ENCODE measurements around the gene ABLIM2. TPM values are rescaled to one million over a fixed set of nuclear protein-coding genes. Genes with fewer than 3 reads are reported as not detected.

Gene ABLIM2
- total and polyA plus RNA-seq, 10 of the 15 experiments (the other 5 are each of a cell fraction or from before 2014, with no cell fraction given): 0.03 to 0.15 (median 0.05) TPM; not detected in 7

DNA sequence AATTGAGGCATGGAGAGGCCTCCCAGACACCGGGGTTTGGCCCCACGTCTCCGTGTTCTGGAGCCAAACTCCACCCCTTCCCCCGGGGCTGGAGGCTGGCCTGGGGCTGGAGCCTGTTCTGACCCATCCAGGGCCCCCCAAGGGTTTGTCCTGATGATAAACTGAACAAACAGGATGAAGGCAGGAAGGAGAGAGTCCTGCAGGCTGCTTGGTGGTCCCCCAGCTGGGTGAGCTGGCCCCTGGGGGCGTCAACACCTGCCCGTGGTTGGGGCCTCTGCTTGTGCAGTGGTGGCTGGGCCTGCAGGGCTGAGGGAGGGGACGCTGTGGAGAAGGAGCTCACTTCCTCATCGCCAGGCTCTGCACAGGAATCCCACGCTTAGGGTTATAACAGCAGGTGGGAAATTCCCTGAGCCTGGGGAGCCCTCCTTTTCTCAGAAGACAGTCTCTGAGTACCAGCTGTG, 42.7 kb upstream of the ABLIM2 start (continued):
- TF ChIP-seq EGR1 (IDR thresholded peaks at IDR 0.05; ENCODE audit: borderline replicate concordance in 1 of 2, low read depth in 2 of 2, low read length in 2 of 2) (0 out of 3 replicates have a peak, but pooled peaks of 1 of the 2 experiments have one; percentile 23), IKZF1 (conservative IDR thresholded peaks at IDR 0.05) (peak; percentile 57), LARP7 (IDR thresholded peaks at IDR 0.05) (peak; percentile 71), POU2F2 (IDR thresholded peaks at IDR 0.05; ENCODE audit: borderline replicate concordance, low read depth, low read length) (no peak), ESRRA (IDR thresholded peaks at IDR 0.05; ENCODE audit: low read length) (no peak), DPF2 (IDR thresholded peaks at IDR 0.05) (peak; percentile 56), MEF2B (IDR thresholded peaks at IDR 0.05; ENCODE audit: partially characterized antibody, poor library complexity, severe bottlenecking) (peak; percentile 52), BMI1 (IDR thresholded peaks at IDR 0.05; ENCODE audit: borderline replicate concordance) (no peak), RELA (IDR thresholded peaks at IDR 0.05; ENCODE audit: borderline replicate concordance, partially characterized antibody) (peak; percentile 69), MYC (IDR thresholded peaks at IDR 0.05; ENCODE audit: insufficient read depth, insufficient read length, insufficient replicate concordance, low read length, severe bottlenecking) (no peak), TARDBP (IDR thresholded peaks at IDR 0.05; ENCODE audit: borderline replicate concordance) (no peak), FOXK2 (IDR thresholded peaks at IDR 0.05) (no peak), POLR2A (IDR thresholded peaks at IDR 0.05; ENCODE audit: low read depth, low read length) (no peak), CBFB (IDR thresholded peaks at IDR 0.05; ENCODE audit: low read depth) (no peak), MYB (IDR thresholded peaks at IDR 0.05; ENCODE audit: borderline replicate concordance, low read depth, low read length) (no peak)
- TF ChIP-seq, protein P1, sequence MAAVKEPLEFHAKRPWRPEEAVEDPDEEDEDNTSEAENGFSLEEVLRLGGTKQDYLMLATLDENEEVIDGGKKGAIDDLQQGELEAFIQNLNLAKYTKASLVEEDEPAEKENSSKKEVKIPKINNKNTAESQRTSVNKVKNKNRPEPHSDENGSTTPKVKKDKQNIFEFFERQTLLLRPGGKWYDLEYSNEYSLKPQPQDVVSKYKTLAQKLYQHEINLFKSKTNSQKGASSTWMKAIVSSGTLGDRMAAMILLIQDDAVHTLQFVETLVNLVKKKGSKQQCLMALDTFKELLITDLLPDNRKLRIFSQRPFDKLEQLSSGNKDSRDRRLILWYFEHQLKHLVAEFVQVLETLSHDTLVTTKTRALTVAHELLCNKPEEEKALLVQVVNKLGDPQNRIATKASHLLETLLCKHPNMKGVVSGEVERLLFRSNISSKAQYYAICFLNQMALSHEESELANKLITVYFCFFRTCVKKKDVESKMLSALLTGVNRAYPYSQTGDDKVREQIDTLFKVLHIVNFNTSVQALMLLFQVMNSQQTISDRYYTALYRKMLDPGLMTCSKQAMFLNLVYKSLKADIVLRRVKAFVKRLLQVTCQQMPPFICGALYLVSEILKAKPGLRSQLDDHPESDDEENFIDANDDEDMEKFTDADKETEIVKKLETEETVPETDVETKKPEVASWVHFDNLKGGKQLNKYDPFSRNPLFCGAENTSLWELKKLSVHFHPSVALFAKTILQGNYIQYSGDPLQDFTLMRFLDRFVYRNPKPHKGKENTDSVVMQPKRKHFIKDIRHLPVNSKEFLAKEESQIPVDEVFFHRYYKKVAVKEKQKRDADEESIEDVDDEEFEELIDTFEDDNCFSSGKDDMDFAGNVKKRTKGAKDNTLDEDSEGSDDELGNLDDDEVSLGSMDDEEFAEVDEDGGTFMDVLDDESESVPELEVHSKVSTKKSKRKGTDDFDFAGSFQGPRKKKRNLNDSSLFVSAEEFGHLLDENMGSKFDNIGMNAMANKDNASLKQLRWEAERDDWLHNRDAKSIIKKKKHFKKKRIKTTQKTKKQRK (IDR thresholded peaks at IDR 0.05; ENCODE audit: low read depth, low read length): no peak
- TF ChIP-seq, protein P2, sequence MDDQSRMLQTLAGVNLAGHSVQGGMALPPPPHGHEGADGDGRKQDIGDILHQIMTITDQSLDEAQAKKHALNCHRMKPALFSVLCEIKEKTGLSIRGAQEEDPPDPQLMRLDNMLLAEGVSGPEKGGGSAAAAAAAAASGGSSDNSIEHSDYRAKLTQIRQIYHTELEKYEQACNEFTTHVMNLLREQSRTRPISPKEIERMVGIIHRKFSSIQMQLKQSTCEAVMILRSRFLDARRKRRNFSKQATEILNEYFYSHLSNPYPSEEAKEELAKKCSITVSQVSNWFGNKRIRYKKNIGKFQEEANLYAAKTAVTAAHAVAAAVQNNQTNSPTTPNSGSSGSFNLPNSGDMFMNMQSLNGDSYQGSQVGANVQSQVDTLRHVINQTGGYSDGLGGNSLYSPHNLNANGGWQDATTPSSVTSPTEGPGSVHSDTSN (IDR thresholded peaks at IDR 0.05; ENCODE audit: insufficient replicate concordance, low read depth, low read length): no peak
- TF ChIP-seq, protein P3, sequence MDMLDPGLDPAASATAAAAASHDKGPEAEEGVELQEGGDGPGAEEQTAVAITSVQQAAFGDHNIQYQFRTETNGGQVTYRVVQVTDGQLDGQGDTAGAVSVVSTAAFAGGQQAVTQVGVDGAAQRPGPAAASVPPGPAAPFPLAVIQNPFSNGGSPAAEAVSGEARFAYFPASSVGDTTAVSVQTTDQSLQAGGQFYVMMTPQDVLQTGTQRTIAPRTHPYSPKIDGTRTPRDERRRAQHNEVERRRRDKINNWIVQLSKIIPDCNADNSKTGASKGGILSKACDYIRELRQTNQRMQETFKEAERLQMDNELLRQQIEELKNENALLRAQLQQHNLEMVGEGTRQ (IDR thresholded peaks at IDR 0.05; ENCODE audit: borderline replicate concordance, low read depth, low read length): no peak
- TF ChIP-seq, protein P4, sequence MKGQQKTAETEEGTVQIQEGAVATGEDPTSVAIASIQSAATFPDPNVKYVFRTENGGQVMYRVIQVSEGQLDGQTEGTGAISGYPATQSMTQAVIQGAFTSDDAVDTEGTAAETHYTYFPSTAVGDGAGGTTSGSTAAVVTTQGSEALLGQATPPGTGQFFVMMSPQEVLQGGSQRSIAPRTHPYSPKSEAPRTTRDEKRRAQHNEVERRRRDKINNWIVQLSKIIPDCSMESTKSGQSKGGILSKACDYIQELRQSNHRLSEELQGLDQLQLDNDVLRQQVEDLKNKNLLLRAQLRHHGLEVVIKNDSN (IDR thresholded peaks at IDR 0.05; ENCODE audit: borderline replicate concordance, extremely low read length, insufficient read depth, low read depth, low read length): no peak
- TF ChIP-seq, protein P5, sequence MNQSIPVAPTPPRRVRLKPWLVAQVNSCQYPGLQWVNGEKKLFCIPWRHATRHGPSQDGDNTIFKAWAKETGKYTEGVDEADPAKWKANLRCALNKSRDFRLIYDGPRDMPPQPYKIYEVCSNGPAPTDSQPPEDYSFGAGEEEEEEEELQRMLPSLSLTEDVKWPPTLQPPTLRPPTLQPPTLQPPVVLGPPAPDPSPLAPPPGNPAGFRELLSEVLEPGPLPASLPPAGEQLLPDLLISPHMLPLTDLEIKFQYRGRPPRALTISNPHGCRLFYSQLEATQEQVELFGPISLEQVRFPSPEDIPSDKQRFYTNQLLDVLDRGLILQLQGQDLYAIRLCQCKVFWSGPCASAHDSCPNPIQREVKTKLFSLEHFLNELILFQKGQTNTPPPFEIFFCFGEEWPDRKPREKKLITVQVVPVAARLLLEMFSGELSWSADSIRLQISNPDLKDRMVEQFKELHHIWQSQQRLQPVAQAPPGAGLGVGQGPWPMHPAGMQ (IDR thresholded peaks at IDR 0.05; ENCODE audit: borderline replicate concordance): no peak
- TF ChIP-seq, protein P6, sequence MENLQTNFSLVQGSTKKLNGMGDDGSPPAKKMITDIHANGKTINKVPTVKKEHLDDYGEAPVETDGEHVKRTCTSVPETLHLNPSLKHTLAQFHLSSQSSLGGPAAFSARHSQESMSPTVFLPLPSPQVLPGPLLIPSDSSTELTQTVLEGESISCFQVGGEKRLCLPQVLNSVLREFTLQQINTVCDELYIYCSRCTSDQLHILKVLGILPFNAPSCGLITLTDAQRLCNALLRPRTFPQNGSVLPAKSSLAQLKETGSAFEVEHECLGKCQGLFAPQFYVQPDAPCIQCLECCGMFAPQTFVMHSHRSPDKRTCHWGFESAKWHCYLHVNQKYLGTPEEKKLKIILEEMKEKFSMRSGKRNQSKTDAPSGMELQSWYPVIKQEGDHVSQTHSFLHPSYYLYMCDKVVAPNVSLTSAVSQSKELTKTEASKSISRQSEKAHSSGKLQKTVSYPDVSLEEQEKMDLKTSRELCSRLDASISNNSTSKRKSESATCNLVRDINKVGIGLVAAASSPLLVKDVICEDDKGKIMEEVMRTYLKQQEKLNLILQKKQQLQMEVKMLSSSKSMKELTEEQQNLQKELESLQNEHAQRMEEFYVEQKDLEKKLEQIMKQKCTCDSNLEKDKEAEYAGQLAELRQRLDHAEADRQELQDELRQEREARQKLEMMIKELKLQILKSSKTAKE (IDR thresholded peaks at IDR 0.05; ENCODE audit: low read depth, poor library complexity, severe bottlenecking): no peak
